ENCODE data around the gene C16orf95. TPM values are rescaled to one million over a fixed set of nuclear protein-coding genes. Genes with fewer than 3 reads are reported as not detected.

C16orf95 gene
- polyA plus RNA-seq, 1 donor from 2014 or later, result 5.9 TPM

DNA sequence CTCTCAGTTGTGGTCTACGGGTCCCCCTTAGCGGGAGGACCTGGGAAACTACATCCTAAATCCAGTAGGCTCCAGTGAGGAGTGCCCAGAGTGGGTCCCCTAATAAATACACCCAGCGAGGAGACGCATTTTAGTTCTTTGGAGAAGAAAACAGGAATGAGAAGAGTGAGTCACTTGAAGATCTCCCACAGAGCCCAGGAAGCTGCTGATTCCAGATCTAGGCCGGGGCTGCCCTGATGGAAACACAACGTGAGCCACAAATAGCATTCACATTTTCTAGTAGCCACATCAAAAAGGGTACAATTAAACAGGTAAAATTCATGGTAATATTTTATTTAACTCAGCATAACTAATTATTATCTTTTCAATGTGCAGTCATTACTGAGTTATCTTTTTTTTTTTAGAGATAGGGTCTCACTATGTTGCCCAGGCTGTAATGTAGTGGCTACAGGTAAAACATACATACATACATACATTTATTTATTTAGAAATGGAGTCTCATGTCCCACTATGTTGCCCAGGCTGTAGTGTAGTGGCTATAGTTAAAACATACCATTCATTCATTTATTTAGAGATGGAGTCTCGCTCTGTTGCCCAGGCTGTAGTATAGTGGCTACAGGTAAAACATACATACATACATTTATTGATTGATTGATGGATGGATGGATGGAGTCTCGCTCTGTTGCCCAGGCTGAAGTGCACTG lies 44.9 kb upstream of the C16orf95 start:
- Histone ChIP-seq H3K36me3 (ENCODE audit: insufficient read depth, low read length) (peaks cover 10% of the 10 kb centered on the region), H4K20me1 (ENCODE audit: insufficient read depth) (no peaks in the 10 kb centered on the region)

DNA sequence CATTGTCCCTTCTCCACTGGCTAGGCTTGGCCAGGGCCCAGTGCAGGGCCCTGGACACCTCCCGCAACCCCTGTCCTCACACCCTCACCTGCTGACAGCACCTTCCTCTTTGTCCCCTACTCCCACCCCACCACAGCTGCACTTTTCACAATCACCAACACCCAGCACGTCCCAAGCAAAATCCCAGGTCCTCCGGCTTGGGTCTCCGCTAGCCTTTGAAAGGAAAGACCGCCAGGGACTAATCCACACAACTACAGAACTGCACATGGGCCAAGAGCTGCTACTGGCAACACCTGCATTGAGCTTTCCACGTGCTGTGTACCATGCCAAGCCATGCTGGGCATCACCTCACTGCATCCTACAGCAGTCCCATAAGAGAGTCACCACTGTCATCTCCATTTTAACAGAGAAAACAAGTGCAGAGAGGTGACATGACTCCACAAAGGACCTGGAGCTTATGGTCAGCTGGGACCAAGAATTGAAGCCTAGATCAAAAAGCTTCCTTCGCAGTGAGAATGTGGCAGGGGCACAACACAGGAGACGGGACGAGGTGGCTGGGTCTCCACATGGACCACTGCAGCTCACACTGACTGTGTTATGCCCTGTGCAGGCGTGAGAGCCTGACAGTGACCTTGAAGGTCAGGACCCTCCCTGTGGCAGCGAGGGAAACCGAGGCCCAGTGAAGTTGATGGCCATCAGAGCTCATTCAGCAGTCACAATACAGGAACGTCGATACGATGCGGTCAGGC lies 43.8 kb upstream of the C16orf95 start:
- Histone ChIP-seq H3K9me3 (ENCODE audit: low read length) (no peaks in the 10 kb centered on the region), H4K20me1 (ENCODE audit: insufficient read depth) (no peaks in the 10 kb centered on the region), H2AFZ (ENCODE audit: low read depth, low read length) (no peak overlapping the region), H3F3A (ENCODE audit: insufficient read depth, low read length, poor library complexity, severe bottlenecking) (no peaks in the 10 kb centered on the region), H3K4me2 (ENCODE audit: low read length) (no peak overlapping the region), H3K36me3 (ENCODE audit: insufficient read depth, low read length) (peaks cover 10% of the 10 kb centered on the region), H3K9me2 (ENCODE audit: insufficient read depth, low read length) (no peaks in the 10 kb centered on the region), H3K9ac (ENCODE audit: low read length) (no peak overlapping the region), H3K27ac (ENCODE audit: low read length) (no peak overlapping the region), H3K79me2 (replicated peaks; ENCODE audit: insufficient read depth, low read length) (no peaks in the 10 kb centered on the region), H3K4me3 (ENCODE audit: low read length) (no peak overlapping the region), H3K27me3 (ENCODE audit: insufficient read depth, low read depth, low read length) (no peaks in the 10 kb centered on the region)
- TF ChIP-seq SMC3 (conservative IDR thresholded peaks at IDR 0.05; ENCODE audit: poor library complexity) (no peak), TAF1 (IDR thresholded peaks at IDR 0.05; ENCODE audit: low read depth) (no peak), EP300 (conservative IDR thresholded peaks at IDR 0.05; ENCODE audit: poor library complexity, severe bottlenecking) (no peak), EZH2 (IDR thresholded peaks at IDR 0.05; ENCODE audit: borderline replicate concordance, insufficient read depth, low read length, poor library complexity, severe bottlenecking) (no peak), POLR2AphosphoS5 (IDR thresholded peaks at IDR 0.05) (no peak), MXI1 (conservative IDR thresholded peaks at IDR 0.05; ENCODE audit: poor library complexity, severe bottlenecking) (no peak), RAD21 (conservative IDR thresholded peaks at IDR 0.05) (no peak)
- TF ChIP-seq, protein P1, sequence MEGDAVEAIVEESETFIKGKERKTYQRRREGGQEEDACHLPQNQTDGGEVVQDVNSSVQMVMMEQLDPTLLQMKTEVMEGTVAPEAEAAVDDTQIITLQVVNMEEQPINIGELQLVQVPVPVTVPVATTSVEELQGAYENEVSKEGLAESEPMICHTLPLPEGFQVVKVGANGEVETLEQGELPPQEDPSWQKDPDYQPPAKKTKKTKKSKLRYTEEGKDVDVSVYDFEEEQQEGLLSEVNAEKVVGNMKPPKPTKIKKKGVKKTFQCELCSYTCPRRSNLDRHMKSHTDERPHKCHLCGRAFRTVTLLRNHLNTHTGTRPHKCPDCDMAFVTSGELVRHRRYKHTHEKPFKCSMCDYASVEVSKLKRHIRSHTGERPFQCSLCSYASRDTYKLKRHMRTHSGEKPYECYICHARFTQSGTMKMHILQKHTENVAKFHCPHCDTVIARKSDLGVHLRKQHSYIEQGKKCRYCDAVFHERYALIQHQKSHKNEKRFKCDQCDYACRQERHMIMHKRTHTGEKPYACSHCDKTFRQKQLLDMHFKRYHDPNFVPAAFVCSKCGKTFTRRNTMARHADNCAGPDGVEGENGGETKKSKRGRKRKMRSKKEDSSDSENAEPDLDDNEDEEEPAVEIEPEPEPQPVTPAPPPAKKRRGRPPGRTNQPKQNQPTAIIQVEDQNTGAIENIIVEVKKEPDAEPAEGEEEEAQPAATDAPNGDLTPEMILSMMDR (IDR thresholded peaks at IDR 0.05; ENCODE audit: poor library complexity, severe bottlenecking), result no peak
- TF ChIP-seq, protein P2, sequence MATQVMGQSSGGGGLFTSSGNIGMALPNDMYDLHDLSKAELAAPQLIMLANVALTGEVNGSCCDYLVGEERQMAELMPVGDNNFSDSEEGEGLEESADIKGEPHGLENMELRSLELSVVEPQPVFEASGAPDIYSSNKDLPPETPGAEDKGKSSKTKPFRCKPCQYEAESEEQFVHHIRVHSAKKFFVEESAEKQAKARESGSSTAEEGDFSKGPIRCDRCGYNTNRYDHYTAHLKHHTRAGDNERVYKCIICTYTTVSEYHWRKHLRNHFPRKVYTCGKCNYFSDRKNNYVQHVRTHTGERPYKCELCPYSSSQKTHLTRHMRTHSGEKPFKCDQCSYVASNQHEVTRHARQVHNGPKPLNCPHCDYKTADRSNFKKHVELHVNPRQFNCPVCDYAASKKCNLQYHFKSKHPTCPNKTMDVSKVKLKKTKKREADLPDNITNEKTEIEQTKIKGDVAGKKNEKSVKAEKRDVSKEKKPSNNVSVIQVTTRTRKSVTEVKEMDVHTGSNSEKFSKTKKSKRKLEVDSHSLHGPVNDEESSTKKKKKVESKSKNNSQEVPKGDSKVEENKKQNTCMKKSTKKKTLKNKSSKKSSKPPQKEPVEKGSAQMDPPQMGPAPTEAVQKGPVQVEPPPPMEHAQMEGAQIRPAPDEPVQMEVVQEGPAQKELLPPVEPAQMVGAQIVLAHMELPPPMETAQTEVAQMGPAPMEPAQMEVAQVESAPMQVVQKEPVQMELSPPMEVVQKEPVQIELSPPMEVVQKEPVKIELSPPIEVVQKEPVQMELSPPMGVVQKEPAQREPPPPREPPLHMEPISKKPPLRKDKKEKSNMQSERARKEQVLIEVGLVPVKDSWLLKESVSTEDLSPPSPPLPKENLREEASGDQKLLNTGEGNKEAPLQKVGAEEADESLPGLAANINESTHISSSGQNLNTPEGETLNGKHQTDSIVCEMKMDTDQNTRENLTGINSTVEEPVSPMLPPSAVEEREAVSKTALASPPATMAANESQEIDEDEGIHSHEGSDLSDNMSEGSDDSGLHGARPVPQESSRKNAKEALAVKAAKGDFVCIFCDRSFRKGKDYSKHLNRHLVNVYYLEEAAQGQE (IDR thresholded peaks at IDR 0.05; ENCODE audit: borderline replicate concordance), result no peak

More for the DNA sequence above, 44.9 kb upstream of the C16orf95 start:
- Histone ChIP-seq H3K9me2 (ENCODE audit: insufficient read depth, low read length) (no peaks in the 10 kb centered on the region), H3K27ac (ENCODE audit: low read length) (no peak overlapping the region), H3F3A (ENCODE audit: insufficient read depth, low read length, poor library complexity, severe bottlenecking) (no peaks in the 10 kb centered on the region), H3K9ac (ENCODE audit: low read length) (no peak overlapping the region), H2AFZ (ENCODE audit: low read depth, low read length) (no peak overlapping the region), H3K4me2 (ENCODE audit: low read length) (no peak overlapping the region), H3K27me3 (ENCODE audit: insufficient read depth, low read depth, low read length) (no peaks in the 10 kb centered on the region), H3K4me3 (ENCODE audit: low read length) (no peak overlapping the region), H3K9me3 (ENCODE audit: low read length) (no peaks in the 10 kb centered on the region), H3K79me2 (replicated peaks; ENCODE audit: insufficient read depth, low read length) (no peaks in the 10 kb centered on the region)
- no peak for TF ChIP-seq SMC3 (conservative IDR thresholded peaks at IDR 0.05; ENCODE audit: poor library complexity)

All from neural cell (in vitro differentiated cells).